ENCODE data around the gene SURF4. TPM values are rescaled to one million over a fixed set of nuclear protein-coding genes. Genes with fewer than 3 reads are reported as not detected.
A peak's percentile ranks its signal among the peaks of the same experiment; 100 is the strongest.

The SURF4 gene
- total RNA-seq, 1 donor, result 82.2 TPM

GRCh38 chr9:133370685-133371084 is 5.2 kb downstream of the SURF4 start:
- Histone ChIP-seq H3K4me3 (ENCODE audit: low read length) (peak overlapping the region; percentile 18), H3K4me1 (ENCODE audit: insufficient read depth, low read length) (peaks cover 76% of the 10 kb centered on the region), H3K27me3 (ENCODE audit: insufficient read depth, low read length) (no peaks in the 10 kb centered on the region), H3K9me3 (ENCODE audit: low read depth, low read length) (no peaks in the 10 kb centered on the region)

GRCh38 chr9:133369933-133370332 is 5.9 kb downstream of the SURF4 start:
- H3K9me3 ChIP-seq (ENCODE audit: low read depth, low read length), result no peaks in the 10 kb centered on the region
- peaks cover 72% of the 10 kb centered on the region for H3K4me1 ChIP-seq (ENCODE audit: insufficient read depth, low read length)
- H3K27me3 ChIP-seq (ENCODE audit: insufficient read depth, low read length), result no peaks in the 10 kb centered on the region
- no peak overlapping the region for H3K4me3 ChIP-seq (ENCODE audit: low read length)

GRCh38 chr9:133369422-133369821 is 6.4 kb downstream of the SURF4 start:
- Histone ChIP-seq H3K4me3 (ENCODE audit: low read length) (no peak overlapping the region), H3K4me1 (ENCODE audit: insufficient read depth, low read length) (peaks cover 67% of the 10 kb centered on the region)

GRCh38 chr9:133368249-133368881 is 7.5 kb downstream of the SURF4 start:
- H3K4me1 ChIP-seq (ENCODE audit: insufficient read depth, low read length), result peaks cover 57% of the 10 kb centered on the region
- H3K27me3 ChIP-seq (ENCODE audit: insufficient read depth, low read length), result no peaks in the 10 kb centered on the region
- no peak overlapping the region for H3K4me3 ChIP-seq (ENCODE audit: low read length)
- H3K9me3 ChIP-seq (ENCODE audit: low read depth, low read length), result no peaks in the 10 kb centered on the region

More at GRCh38 chr9:133369422-133369821, 6.4 kb downstream of the SURF4 start:
- no peaks in the 10 kb centered on the region for H3K27me3 ChIP-seq (ENCODE audit: insufficient read depth, low read length)
- H3K9me3 ChIP-seq (ENCODE audit: low read depth, low read length), result no peaks in the 10 kb centered on the region

GRCh38 chr9:133367778-133368177 is 8.1 kb downstream of the SURF4 start:
- Histone ChIP-seq H3K4me3 (ENCODE audit: low read length) (no peak overlapping the region), H3K4me1 (ENCODE audit: insufficient read depth, low read length) (peaks cover 51% of the 10 kb centered on the region), H3K9me3 (ENCODE audit: low read depth, low read length) (no peaks in the 10 kb centered on the region), H3K27me3 (ENCODE audit: insufficient read depth, low read length) (no peaks in the 10 kb centered on the region)

- Histone ChIP-seq H3K4me3 (ENCODE audit: low read length) (no peak overlapping the region), H3K27me3 (ENCODE audit: insufficient read depth, low read length) (no peaks in the 10 kb centered on the region), H3K9me3 (ENCODE audit: low read depth, low read length) (no peaks in the 10 kb centered on the region), H3K4me1 (ENCODE audit: insufficient read depth, low read length) (peaks cover 45% of the 10 kb centered on the region)
Observed at GRCh38 chr9:133367221-133367620, 8.6 kb downstream of the SURF4 start.

- Histone ChIP-seq H3K4me1 (ENCODE audit: insufficient read depth, low read length) (peaks cover 37% of the 10 kb centered on the region), H3K9me3 (ENCODE audit: low read depth, low read length) (no peaks in the 10 kb centered on the region), H3K4me3 (ENCODE audit: low read length) (no peak overlapping the region), H3K27me3 (ENCODE audit: insufficient read depth, low read length) (no peaks in the 10 kb centered on the region)
Observed at GRCh38 chr9:133366435-133366834, 9.4 kb downstream of the SURF4 start.

- Histone ChIP-seq H3K4me1 (ENCODE audit: insufficient read depth, low read length) (peaks cover 5% of the 10 kb centered on the region), H3K27me3 (ENCODE audit: insufficient read depth, low read length) (no peaks in the 10 kb centered on the region), H3K4me3 (ENCODE audit: low read length) (no peak overlapping the region), H3K9me3 (ENCODE audit: low read depth, low read length) (no peaks in the 10 kb centered on the region)
Observed at GRCh38 chr9:133362359-133363044, 13.4 kb downstream of the SURF4 start.

GRCh38 chr9:133361507-133362092 is 14.3 kb downstream of the SURF4 start:
- Histone ChIP-seq H3K4me3 (ENCODE audit: low read length) (no peak overlapping the region), H3K4me1 (ENCODE audit: insufficient read depth, low read length) (peaks cover 14% of the 10 kb centered on the region), H3K27me3 (ENCODE audit: insufficient read depth, low read length) (no peaks in the 10 kb centered on the region), H3K9me3 (ENCODE audit: low read depth, low read length) (no peaks in the 10 kb centered on the region)

- Histone ChIP-seq H3K4me3 (ENCODE audit: low read length) (no peak overlapping the region), H3K27me3 (ENCODE audit: insufficient read depth, low read length) (no peaks in the 10 kb centered on the region), H3K9me3 (ENCODE audit: low read depth, low read length) (no peaks in the 10 kb centered on the region), H3K4me1 (ENCODE audit: insufficient read depth, low read length) (peaks cover 17% of the 10 kb centered on the region)
Observed at GRCh38 chr9:133360400-133361393, 15.2 kb downstream of the SURF4 start.

- no peaks in the 10 kb centered on the region for H3K27me3 ChIP-seq (ENCODE audit: insufficient read depth, low read length)
- H3K4me3 ChIP-seq (ENCODE audit: low read length), result no peak overlapping the region
- H3K9me3 ChIP-seq (ENCODE audit: low read depth, low read length), result no peaks in the 10 kb centered on the region
- peaks cover 27% of the 10 kb centered on the region for H3K4me1 ChIP-seq (ENCODE audit: insufficient read depth, low read length)
Observed at GRCh38 chr9:133359399-133360175, 16.3 kb downstream of the SURF4 start.

- H3K4me3 ChIP-seq (ENCODE audit: low read length), result no peak overlapping the region
- no peaks in the 10 kb centered on the region for H3K27me3 ChIP-seq (ENCODE audit: insufficient read depth, low read length)
- peaks cover 27% of the 10 kb centered on the region for H3K4me1 ChIP-seq (ENCODE audit: insufficient read depth, low read length)
- H3K9me3 ChIP-seq (ENCODE audit: low read depth, low read length), result no peaks in the 10 kb centered on the region
Observed at GRCh38 chr9:133357656-133358055, 18.2 kb downstream of the SURF4 start.

- no peaks in the 10 kb centered on the region for H3K27me3 ChIP-seq (ENCODE audit: insufficient read depth, low read length)
- no peaks in the 10 kb centered on the region for H3K9me3 ChIP-seq (ENCODE audit: low read depth, low read length)
- H3K4me1 ChIP-seq (ENCODE audit: insufficient read depth, low read length), result peaks cover 27% of the 10 kb centered on the region
- peak within 1 kb of the TSS; percentile 68 for H3K4me3 ChIP-seq (ENCODE audit: low read length)
Observed at GRCh38 chr9:133356391-133357091, 19.3 kb downstream of the SURF4 start, which contains the start of the genes SURF1 and SURF2. SURF1 (minus strand) TSS chr9:133356487; CDS start chr9:133356453, 34 bp downstream. SURF2 (plus strand) TSS chr9:133356550; CDS start chr9:133356593, 43 bp downstream.

Data from mononuclear cell (primary cell).